HG03565 (cell line): Measurements from ENCODE around the gene RIPK4.

Experiments used
- ATAC-seq: cut with Tn5 transposase; IDR thresholded peaks from one replicate; pipeline ENCODE4 v1.9.1; 2021; ENCODE audit warnings: mild to moderate bottlenecking, moderate library complexity; ENCODE audit not compliant: unreplicated experiment

RIPK4 gene

GRCh38 chr21:41755934-41756773 is 10.7 kb downstream of the RIPK4 start:
- no peak for ATAC-seq

GRCh38 chr21:41755258-41755933 is 11.5 kb downstream of the RIPK4 start:
- ATAC-seq, result no peak

GRCh38 chr21:41754479-41754891 is 12.4 kb downstream of the RIPK4 start:
- no peak for ATAC-seq

GRCh38 chr21:41753006-41753898 is 13.6 kb downstream of the RIPK4 start:
- ATAC-seq, result no peak

- ATAC-seq, result no peak
Observed at GRCh38 chr21:41752231-41752681, 14.6 kb downstream of the RIPK4 start.

GRCh38 chr21:41751611-41752011 is 15.2 kb downstream of the RIPK4 start:
- no peak for ATAC-seq

- no peak for ATAC-seq
Observed at GRCh38 chr21:41750532-41751151, 16.2 kb downstream of the RIPK4 start.

GRCh38 chr21:41750051-41750450 is 16.8 kb downstream of the RIPK4 start:
- ATAC-seq, result no peak

- no peak for ATAC-seq
Observed at GRCh38 chr21:41749286-41749685, 17.6 kb downstream of the RIPK4 start.

- ATAC-seq, result no peak
Observed at GRCh38 chr21:41747943-41748738, 18.7 kb downstream of the RIPK4 start.

GRCh38 chr21:41746744-41747006 is 20.2 kb downstream of the RIPK4 start:
- ATAC-seq, result no peak

- no peak for ATAC-seq
Observed at GRCh38 chr21:41745971-41746743, 20.7 kb downstream of the RIPK4 start.

GRCh38 chr21:41745026-41745820 is 21.6 kb downstream of the RIPK4 start:
- ATAC-seq, result no peak

- ATAC-seq, result no peak
Observed at GRCh38 chr21:41744028-41744930, 22.6 kb downstream of the RIPK4 start.

- no peak for ATAC-seq
Observed at GRCh38 chr21:41743321-41744027, 23.4 kb downstream of the RIPK4 start.

GRCh38 chr21:41742073-41742875 is 24.6 kb downstream of the RIPK4 start:
- no peak for ATAC-seq
